Smooth muscle cell (in vitro differentiated cells): ENCODE results near the gene CEP85. TPM values are rescaled to one million over a fixed set of nuclear protein-coding genes. Genes with fewer than 3 reads are reported as not detected.

Experiments used
- DNase-seq: peaks from one replicate; lab custom pipeline; 2025; ENCODE audit not compliant: unreplicated experiment; lab: John Stamatoyannopoulos, UW
- H2AFZ ChIP-seq: fragments of 200-600 bp; sonication (generic); 2 replicates; pipeline ENCODE4 v1.6.0; 2016; ENCODE audit warnings: antibody characterized with exemption, low read depth, mild to moderate bottlenecking
- H3F3A ChIP-seq: fragments of 200-600 bp; sonication (generic); 2 replicates; pipeline ENCODE4 v1.6.0; 2017; ENCODE audit warnings: antibody characterized with exemption, low read depth
- H3K27ac ChIP-seq: fragments of 200-600 bp; sonication (generic); 2 replicates; pipeline ENCODE4 v1.5.1; 2016; ENCODE audit warnings: low read depth, mild to moderate bottlenecking
- H3K27me3 ChIP-seq: fragments of 200-600 bp; sonication (generic); 2 replicates; pipeline ENCODE4 v1.6.1; 2016; ENCODE audit warnings: low read depth, mild to moderate bottlenecking
- H3K36me3 ChIP-seq: fragments of 200-600 bp; sonication (generic); 2 replicates; pipeline ENCODE4 v1.5.1; 2016; ENCODE audit warnings: low read depth
- H3K4me1 ChIP-seq: fragments of 200-600 bp; sonication (generic); 2 replicates; pipeline ENCODE4 v1.5.1; 2016; ENCODE audit warnings: low read depth
- H3K4me2 ChIP-seq: fragments of 200-600 bp; sonication (generic); 2 replicates; pipeline ENCODE4 v1.6.0; 2016; ENCODE audit warnings: mild to moderate bottlenecking
- H3K4me3 ChIP-seq: fragments of 200-600 bp; sonication (generic); 2 replicates; pipeline ENCODE4 v1.5.1; 2016; ENCODE audit warnings: mild to moderate bottlenecking
- H3K79me2 ChIP-seq: fragments of 200-600 bp; sonication (generic); 2 replicates; pipeline ENCODE4 v1.6.0; 2016; ENCODE audit warnings: low read depth, mild to moderate bottlenecking
- H3K9ac ChIP-seq: fragments of 200-600 bp; sonication (generic); 2 replicates; pipeline ENCODE4 v1.6.0; 2016; ENCODE audit warnings: low read depth
- H3K9me3 ChIP-seq: fragments of 200-600 bp; sonication (generic); replicated peaks from 2 replicates; pipeline ENCODE4 v1.5.1; 2016; ENCODE audit warnings: low read depth
- H4K20me1 ChIP-seq: fragments of 200-600 bp; sonication (generic); 2 replicates; pipeline ENCODE4 v1.6.0; 2016; ENCODE audit warnings: low read depth
- CTCF ChIP-seq: fragments of 200-600 bp; sonication (generic); IDR thresholded peaks from 2 replicates; pipeline ENCODE4 v1.5.1; 2017; ENCODE audit warnings: borderline replicate concordance, mild to moderate bottlenecking, antibody characterized with exemption; ENCODE audit not compliant: insufficient read depth, poor library complexity, severe bottlenecking
- WGBS: methylation state at CpG from one replicate; pipeline ENCODE4 v1.1.7; 2016; ENCODE audit warnings: low lambda C conversion rate; 5-methylcytosine and 5-hydroxymethylcytosine counted together
- polyA plus RNA-seq: library from polyadenylated mRNA; unstranded; fragments of >200 nt; fragmentation: Nextera tagmentation; extraction: Ambion mirVana; gene quantifications from 2 replicates; pipeline ENCODE4 v1.2.1, GENCODE V29; 2016
- total RNA-seq: library from RNA; depleted of rRNA; stranded (reverse); fragments of >200 nt; gene quantifications from 2 replicates; pipeline ENCODE4 v1.2.3, GENCODE V29; 2014

Gene CEP85
- total and polyA plus RNA-seq, 2 experiments from 2014 or later = 6.0 to 8.0 TPM

- Histone ChIP-seq H3K4me3 (no peak overlapping the region), H3K4me1 (peaks cover 10% of the 10 kb centered on the region), H3F3A (no peaks in the 10 kb centered on the region), H4K20me1 (no peaks in the 10 kb centered on the region), H3K27ac (no peak overlapping the region), H2AFZ (no peak overlapping the region), H3K79me2 (no peaks in the 10 kb centered on the region), H3K4me2 (no peak overlapping the region), H3K9ac (no peak overlapping the region), H3K27me3 (no peaks in the 10 kb centered on the region), H3K9me3 (no peaks in the 10 kb centered on the region), H3K36me3 (no peaks in the 10 kb centered on the region)
- no peak for DNase-seq
- WGBS = 69% methylated on average over 8 of the region's 8 CpGs
- TF ChIP-seq CTCF = no peak
Measured at GRCh38 chr1:26302733-26303405, 68.9 kb downstream of the CEP85 start.

GRCh38 chr1:26305667-26306289, 71.8 kb downstream of the CEP85 start:
- Histone ChIP-seq H3F3A (no peaks in the 10 kb centered on the region), H3K4me3 (peak overlapping the region; percentile 91), H3K4me2 (peak overlapping the region; percentile 99), H3K79me2 (no peaks in the 10 kb centered on the region), H4K20me1 (no peaks in the 10 kb centered on the region), H3K36me3 (no peaks in the 10 kb centered on the region), H3K27me3 (no peaks in the 10 kb centered on the region), H3K9me3 (no peaks in the 10 kb centered on the region), H3K27ac (peak overlapping the region; percentile 65), H3K4me1 (peaks cover 10% of the 10 kb centered on the region), H2AFZ (peak overlapping the region; percentile 99), H3K9ac (peak overlapping the region; percentile 95)
- no peak for DNase-seq
- WGBS = 53% methylated on average over 8 of the region's 8 CpGs
- TF ChIP-seq CTCF = no peak

GRCh38 chr1:26306290-26307229, 72.6 kb downstream of the CEP85 start, which contains the start of gene UBXN11:
Gene UBXN11 (minus strand): TSS chr1:26306636. CDS start chr1:26302883, 3,753 bp downstream.
- WGBS = 3% methylated on average over 51 of the region's 51 CpGs

More at GRCh38 chr1:26306290-26307229, 72.6 kb downstream of the CEP85 start, which contains the start of gene UBXN11:
- Histone ChIP-seq H3K9me3 (no peaks in the 10 kb centered on the region), H3K4me3 (peak within 1 kb of the TSS; percentile 91), H3K4me1 (peaks cover 10% of the 10 kb centered on the region), H3K79me2 (no peaks in the 10 kb centered on the region), H2AFZ (peak within 1 kb of the TSS; percentile 99), H3F3A (no peaks in the 10 kb centered on the region), H3K36me3 (no peaks in the 10 kb centered on the region), H3K27ac (peak within 1 kb of the TSS; percentile 65), H4K20me1 (no peaks in the 10 kb centered on the region), H3K4me2 (peak within 1 kb of the TSS; percentile 99), H3K27me3 (no peaks in the 10 kb centered on the region), H3K9ac (peak within 1 kb of the TSS; percentile 95)
- TF ChIP-seq CTCF = no peak
- peak; percentile 48 for DNase-seq
